Fibroblast of the aortic adventitia (primary cell): ENCODE results near the gene KCNT1. TPM values are rescaled to one million over a fixed set of nuclear protein-coding genes. Genes with fewer than 3 reads are reported as not detected.

Experiments
- DNase-seq: peaks from one replicate; pipeline ENCODE4 v3.0.0-alpha.2; 2010; ENCODE audit warnings: low read depth
- H3K4me3 ChIP-seq: 2 replicates; pipeline ENCODE4 v1.5.1; 2011; ENCODE audit warnings: low read depth, mild to moderate bottlenecking, control low read depth, low read length, moderate library complexity
- total RNA-seq: library from RNA; depleted of rRNA; stranded (reverse); fragments of >200 nt; gene quantifications from 2 replicates; pipeline ENCODE4 v1.2.3, GENCODE V29; 2012; ENCODE audit warnings: low replicate concordance
- TF ChIP-seq, protein P1 (sequence below): IDR thresholded peaks from 2 replicates; pipeline ENCODE4 v1.5.1; 2011; ENCODE audit warnings: mild to moderate bottlenecking, low read length, control low read depth, inconsistent platforms; ENCODE audit not compliant: insufficient read depth

The KCNT1 gene
- total RNA-seq, 1 donor = not detected

DNA sequence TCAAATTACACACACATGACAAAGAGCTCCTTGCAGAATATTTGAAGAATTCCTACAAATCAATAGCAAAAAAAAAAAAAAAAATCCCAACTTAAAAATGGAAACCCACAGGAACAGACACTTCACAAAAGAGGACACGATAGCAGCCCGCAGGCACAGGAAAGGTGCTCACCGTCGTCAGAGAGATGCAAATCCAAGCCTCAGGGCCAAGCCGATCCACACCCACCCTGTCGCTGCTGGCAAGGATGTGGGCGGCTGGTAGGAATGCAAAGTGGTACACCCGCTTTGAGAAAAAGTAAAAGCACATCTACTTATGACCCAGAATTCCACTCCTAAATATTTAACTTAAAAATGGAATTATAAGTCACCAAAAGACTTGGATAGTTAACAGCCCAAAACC, 28.0 kb upstream of the KCNT1 start:
- no peak for DNase-seq
- TF ChIP-seq, protein P1, sequence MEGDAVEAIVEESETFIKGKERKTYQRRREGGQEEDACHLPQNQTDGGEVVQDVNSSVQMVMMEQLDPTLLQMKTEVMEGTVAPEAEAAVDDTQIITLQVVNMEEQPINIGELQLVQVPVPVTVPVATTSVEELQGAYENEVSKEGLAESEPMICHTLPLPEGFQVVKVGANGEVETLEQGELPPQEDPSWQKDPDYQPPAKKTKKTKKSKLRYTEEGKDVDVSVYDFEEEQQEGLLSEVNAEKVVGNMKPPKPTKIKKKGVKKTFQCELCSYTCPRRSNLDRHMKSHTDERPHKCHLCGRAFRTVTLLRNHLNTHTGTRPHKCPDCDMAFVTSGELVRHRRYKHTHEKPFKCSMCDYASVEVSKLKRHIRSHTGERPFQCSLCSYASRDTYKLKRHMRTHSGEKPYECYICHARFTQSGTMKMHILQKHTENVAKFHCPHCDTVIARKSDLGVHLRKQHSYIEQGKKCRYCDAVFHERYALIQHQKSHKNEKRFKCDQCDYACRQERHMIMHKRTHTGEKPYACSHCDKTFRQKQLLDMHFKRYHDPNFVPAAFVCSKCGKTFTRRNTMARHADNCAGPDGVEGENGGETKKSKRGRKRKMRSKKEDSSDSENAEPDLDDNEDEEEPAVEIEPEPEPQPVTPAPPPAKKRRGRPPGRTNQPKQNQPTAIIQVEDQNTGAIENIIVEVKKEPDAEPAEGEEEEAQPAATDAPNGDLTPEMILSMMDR = no peak
- no peak overlapping the region for H3K4me3 ChIP-seq

DNA sequence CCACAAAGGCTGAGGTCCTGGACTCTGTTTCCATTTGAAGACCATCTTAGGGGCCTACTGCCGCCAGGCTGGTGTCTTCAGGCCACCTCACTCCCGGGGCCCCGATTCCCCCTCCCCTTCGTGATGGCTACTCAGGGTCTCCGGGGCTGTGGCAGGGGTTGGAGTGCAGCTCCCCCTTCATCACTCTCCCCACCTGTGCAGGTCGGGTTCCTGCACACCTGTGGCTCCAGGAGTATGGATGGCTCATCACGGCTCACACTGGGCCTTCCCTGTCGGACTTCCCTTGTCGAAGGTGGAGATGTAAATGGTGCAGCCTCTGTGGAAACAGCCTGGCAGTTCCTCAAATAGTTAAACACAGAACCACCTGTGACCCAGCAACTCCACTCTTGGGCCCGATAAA, 27.0 kb upstream of the KCNT1 start:
- TF ChIP-seq, protein P1 = no peak
- DNase-seq = no peak
- no peak overlapping the region for H3K4me3 ChIP-seq

DNA sequence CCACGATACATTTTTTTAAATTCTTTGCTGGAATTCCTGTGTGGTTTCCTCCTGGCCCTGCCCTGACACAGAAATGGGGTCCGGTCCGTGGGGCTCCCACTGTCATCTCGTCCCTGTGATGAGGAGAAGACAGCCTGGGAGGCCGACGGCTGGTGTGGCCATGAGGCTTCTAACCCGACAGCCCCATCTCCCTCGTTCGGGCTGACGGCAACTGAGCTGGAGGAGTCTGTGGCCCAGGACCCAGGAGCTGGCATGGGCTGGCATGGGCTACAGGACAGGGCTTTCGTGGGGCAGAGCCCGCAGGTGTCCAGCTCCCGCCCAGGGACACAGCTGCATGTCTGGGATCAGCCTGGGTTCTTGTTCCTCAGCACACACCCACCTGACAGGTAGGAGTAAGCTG, 25.1 kb upstream of the KCNT1 start:
- TF ChIP-seq, protein P1 = no peak
- H3K4me3 ChIP-seq = no peak overlapping the region
- DNase-seq = no peak

DNA sequence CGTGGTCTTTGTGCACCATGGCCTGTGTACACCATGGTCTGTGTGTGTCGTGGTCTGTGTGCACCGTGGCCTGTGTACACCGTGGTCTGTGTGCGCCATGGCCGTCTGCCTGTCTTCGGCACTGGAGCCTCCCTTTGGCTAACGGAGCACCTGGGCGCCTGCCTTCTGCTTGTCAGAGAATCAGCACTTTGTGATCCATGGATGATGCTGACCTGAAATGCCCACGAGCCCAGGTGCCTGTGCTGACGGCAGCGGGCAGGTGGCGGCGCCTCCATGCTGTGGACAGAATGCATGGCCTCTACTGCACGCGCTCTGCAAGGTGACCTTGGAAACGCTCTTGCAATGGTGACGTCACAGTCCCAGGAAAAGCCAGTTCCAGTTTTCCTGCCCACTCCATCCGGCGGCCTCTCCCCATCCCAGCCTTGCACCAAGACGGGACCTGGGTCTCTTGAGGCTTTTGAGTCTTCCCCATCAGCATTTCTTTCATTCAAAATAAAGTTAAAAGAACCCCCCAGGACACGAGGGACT, 24.3 kb upstream of the KCNT1 start:
- TF ChIP-seq, protein P1 = no peak
- no peak for DNase-seq
- H3K4me3 ChIP-seq = no peak overlapping the region

DNA sequence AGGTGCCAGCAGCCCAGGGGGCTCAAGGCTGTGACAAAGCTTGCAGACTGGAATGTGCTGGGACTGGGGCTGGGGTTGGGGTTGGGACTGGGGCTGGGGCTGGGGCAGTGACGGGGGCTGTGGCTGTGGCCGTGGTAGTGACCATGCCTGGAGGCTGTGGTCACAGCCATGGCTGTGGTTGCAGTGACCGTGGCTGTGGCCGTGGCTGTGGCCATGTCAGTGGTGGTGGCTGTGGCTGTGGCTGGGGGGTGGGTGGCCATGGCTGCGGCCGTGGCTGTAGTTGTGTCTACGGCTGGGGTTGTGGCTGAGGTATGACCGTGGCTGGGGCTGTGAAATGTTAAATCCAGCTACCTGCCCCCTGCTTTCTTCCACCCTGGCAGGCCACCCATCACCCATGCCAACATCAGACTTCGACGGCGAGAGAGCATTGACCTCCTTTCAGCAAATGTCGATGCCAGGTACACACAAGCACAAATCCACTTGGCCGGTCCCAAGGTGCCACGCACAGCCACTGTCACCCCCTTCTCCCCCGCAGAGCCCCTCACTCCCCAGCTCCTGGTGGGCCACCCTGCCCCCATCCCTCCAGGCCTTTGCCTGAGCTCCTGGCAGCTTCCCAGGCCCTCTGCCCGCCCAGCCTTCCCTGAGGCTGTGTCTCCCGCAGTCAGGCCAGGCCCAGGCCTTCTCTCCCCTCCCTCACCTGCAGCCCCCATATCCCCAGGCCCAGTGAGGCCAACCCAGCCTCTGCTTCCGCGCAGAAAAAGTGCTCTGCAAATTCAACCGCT, 23.6 kb upstream of the KCNT1 start:
- no peak overlapping the region for H3K4me3 ChIP-seq
- no peak for DNase-seq
- TF ChIP-seq, protein P1 = no peak

DNA sequence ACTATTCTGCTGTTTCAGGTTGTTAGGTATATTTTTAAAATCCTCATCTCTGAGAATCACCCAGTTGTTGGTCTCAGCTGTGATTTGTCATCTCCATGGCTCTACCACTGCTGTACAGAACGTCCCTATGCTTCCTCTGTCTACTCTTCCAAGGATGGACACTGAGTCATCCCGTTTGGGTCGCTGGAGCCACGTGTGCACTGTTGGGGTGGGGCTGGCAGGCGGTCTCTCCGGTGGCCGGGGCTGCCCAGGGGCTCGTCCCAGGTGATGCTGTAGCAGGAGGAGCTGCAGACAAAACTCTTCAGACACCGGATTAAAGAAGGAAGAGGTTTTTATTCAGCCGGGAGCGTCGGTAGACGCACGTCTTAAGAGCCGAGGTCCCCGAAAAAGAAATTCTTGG, 21.9 kb upstream of the KCNT1 start:
- TF ChIP-seq, protein P1 = no peak
- no peak for DNase-seq
- no peak overlapping the region for H3K4me3 ChIP-seq
